ENCODE measurements around the gene DLEC1.
"Not testable (repeated sequence)": the region's sequence is repeated elsewhere in the genome, so short reads cannot be mapped to it uniquely, and the experiment has no call there.

DLEC1 gene

GRCh38 chr3:38124324-38125122, 85.5 kb downstream of the DLEC1 start:
- DNase-seq: no peak

DNA sequence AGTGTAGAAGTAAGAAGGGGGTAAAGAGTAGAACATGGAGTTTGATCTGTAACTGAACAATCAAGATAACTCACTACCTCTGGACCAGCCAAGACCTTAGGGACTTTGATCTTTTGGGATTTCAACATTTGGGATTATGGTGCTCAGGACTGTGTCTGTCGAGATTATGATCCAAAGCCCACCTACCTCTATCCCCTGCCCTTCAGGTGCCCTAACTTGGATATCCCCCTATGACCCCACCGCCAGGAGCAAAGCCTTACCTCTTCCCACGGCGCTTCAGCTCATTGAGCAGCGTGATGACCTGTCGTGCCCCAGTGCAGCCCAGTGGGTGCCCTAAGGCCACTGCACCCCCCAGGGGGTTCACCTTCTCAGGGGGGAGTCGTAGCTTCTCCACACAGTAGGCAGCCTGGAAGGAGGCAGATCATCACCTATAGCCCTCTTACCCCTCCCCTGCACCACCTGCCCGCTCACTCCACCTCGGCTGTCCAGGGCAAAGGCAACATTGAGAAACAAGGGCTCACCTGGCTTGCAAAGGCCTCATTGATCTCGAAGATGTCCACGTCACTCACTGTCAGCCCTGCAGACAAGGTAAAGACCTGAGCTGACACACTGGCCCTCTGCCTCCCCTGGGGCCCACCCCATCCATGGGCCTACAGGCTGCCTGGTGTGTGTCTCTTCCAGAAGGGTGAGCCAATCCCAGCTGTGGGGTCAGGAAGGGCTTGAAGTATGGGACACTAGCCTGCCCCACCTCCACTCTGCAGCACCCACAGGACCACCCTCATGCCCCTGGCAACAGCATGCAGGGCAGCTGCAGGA, 86.5 kb downstream of the DLEC1 start:
- DNase-seq: no peak

- DNase-seq: no peak
Observed at GRCh38 chr3:38126121-38126892, 87.3 kb downstream of the DLEC1 start.

DNA sequence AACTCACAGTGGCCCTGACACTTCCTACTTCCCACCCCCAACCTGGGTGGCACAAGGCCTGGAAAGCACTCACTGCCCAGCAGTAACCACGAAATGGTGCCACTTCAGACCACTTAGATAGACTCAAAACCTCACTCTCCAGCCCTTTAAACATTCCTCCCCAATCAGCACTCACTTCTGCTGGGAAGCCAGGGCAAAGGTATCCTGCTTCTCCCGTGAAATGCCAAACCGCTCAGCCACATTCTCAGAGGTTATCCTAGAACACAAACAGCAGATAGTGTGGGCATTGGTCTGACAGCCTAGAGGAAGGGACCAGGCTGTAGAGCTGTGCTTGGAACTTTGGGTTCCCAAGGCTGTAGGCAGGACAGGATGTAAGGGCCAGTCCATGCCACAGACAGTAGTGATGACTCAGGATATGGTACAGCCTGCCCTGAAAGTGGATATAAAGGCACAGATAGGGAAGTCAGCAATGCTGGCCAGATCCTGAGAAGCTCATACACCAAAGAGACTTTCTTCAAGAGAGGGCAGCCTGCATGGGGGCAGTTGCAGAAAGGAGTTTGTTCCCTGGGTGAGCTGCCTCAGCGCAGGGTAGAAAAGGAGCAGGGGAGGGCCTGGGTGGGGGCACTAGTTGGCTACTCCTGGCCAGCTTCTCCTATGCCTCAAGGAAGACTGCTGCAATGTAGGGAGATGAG, 88.7 kb downstream of the DLEC1 start:
- no peak for DNase-seq

GRCh38 chr3:38128303-38128655, 89.3 kb downstream of the DLEC1 start:
- DNase-seq: no peak

DNA sequence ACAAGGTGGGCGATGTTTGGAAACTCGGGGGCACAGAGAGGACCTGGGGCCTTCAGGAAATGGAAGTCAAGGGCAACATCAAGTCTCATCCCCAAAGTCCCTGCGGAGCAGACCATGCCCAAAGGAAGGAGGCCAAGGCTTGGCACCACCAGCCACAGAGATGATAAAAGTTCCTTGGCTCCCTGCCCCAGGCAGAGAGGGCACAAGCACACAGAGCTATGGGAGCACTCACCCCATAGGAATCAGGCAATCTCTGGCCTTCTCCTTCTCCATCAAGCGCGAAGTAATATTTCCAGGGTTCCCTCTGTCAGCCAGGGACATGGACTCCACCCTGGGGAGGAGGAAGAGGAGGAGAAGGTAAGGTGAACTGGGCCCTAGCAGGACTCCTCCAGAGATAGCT, 90.0 kb downstream of the DLEC1 start:
- no peak for DNase-seq

GRCh38 chr3:38130631-38131065, 91.6 kb downstream of the DLEC1 start:
- no peak for DNase-seq

DNA sequence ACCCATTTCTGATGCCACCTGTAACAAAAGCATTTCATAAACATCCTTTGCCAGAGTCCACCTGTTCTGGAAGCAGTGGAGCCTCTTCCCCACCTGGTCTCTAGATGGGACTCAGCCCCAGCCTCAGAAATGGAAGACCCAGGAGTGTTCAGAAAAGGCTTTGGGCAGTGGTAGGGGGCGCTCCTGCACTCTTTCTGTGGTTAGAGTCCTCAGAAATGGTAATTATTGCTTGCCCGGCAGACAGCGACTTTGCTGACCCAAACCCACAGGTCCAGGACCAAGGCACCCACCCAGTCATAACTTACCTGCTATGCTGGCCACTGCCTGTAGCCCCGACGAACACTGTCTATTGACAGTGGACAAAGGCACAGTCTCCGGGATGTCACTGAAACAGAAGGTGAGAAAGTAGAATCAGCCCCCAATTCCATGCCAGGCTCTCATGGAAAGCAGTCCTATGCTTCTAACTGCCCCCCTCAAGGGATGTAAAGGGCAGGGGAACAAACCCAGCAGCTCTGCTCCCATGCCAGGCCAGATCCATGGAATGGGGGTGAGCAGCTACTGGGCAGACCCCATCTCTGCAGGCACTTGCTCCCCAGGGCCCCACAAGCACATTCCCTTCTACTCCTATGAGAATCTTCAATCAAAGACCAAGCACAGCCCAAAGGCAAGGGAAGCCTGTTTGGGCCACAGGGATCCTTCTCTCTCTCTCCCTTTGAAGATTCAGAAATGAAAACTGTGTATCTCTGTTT, 92.8 kb downstream of the DLEC1 start:
- DNase-seq: no peak

DNA sequence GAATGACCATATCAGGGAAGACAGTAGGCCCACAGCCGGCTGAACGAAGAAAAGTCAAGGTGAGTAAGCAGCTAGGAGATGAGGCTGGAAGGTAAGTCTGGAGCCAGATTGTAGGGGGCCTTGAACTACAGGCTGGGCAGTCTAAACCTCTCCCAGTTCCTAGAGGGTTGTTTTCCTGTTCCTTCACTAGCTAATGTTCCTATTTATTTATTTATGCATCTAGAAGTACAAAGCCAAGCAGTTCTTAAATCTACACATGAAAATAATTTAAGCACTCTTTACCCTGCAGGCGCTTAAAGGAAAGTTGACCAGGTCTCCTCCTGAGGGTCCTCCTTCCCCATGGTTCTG, 94.2 kb downstream of the DLEC1 start:
- DNase-seq: no peak

DNA sequence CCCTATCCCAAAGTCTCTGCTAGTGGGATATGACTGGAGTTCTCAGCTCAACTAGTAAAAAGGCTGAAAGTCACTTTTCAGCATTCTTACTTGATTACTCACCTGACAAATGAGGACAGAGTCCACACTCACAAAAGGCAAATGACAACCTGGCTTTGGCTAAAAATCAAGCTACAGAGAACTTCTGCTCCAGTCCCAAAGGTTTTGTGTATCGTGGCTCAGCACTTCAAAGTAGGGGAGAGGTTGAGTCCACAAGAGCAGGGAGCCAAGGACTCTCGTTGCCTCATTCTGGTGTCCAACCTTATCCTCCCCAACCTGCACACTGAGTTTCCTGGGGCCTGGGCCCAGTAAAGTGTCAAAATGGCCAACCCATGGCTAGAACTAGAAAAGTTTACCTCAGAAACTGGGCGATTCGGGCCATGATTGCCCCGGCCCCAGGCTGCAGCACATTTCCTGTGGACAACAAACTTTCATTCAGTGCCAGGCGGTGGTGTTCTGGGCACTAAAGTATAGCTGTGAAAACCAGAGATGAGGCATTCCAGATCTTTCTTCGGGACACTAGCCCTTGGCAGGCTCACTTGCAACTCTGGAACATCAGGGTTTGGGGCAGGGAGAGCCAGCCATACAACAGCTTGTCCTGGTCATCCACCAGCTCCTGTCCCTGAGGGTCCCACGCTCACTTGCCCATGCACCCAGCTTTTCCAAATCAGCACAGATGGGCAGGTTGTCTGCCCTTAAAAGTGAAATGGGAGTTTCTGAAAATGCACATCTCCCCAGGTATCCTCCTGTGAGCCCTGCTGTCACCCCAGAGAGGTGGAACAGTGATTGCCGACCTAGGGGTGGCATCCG, 94.8 kb downstream of the DLEC1 start:
- no peak for DNase-seq

GRCh38 chr3:38134517-38135143, 95.6 kb downstream of the DLEC1 start:
- DNase-seq: not testable (repeated sequence)

DNA sequence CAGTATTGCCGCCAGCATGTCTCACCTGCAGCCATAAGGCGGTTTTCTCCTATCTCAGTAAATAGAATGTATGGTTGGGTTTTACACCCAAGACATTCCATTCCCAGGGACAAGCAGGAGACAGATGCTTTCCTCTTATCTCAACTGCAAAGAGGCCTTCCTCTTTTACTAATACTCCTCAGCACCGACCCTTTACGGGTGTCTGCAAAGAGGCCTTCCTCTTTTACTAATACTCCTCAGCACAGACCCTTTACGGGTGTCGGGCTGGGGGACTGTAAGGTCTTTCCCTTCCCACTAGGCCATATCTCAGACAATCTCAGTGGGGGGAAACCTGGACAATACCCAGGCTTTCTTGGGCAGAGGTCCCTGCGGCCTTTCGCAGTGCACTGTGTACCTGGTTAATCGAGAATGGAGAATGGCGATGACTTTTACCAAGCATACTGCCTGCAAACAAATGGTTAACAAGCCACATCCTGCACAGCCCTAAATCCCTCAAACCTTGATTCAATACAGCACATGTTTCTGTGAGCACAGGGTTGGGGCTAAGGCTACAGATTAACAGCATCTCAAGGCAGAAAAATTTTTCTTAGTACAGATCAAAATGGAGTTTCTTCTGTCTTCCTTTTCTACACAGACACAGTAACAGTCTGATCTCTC, 96.7 kb downstream of the DLEC1 start:
- DNase-seq: not testable (repeated sequence)

DNA sequence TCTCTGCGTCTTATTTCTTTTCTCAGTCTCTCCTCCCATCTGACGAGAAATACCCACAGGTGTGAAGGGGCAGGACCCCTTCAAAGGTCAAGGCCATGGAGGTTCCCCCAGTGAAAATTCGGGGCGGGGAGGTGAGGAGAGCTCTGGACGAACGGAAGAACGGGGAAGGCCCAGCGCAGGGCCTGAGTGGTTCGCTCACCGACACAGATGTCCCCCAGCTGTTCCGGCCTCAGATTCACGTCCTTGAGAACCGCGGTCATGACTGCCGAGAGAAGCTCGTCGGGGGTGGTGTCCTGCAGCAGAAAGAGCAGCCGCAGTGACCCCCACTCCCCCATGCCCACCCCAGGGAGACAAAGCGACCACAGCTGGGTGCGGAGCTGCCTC, 97.4 kb downstream of the DLEC1 start:
- DNase-seq: no peak

- DNase-seq: peak; percentile 99
Observed at GRCh38 chr3:38136777-38137614, 98.0 kb downstream of the DLEC1 start, which contains the start of gene ACAA1. Gene ACAA1, minus strand, starts transcription at chr3:38137127. Its CDS starts 92 bp downstream, at chr3:38137035.

GRCh38 chr3:38137615-38138348, 98.8 kb downstream of the DLEC1 start:
- DNase-seq: peak; percentile 25

- peak; percentile 86 for DNase-seq
Observed at GRCh38 chr3:38138349-38139190, 99.6 kb downstream of the DLEC1 start, which contains the start of gene MYD88. Gene MYD88, plus strand, starts transcription at chr3:38138661. Its CDS starts 40 bp downstream, at chr3:38138701.

GRCh38 chr3:38139191-38139590, 100.2 kb downstream of the DLEC1 start:
- no peak for DNase-seq
